Measurements from ENCODE around the gene EHD1.

The EHD1 gene

DNA sequence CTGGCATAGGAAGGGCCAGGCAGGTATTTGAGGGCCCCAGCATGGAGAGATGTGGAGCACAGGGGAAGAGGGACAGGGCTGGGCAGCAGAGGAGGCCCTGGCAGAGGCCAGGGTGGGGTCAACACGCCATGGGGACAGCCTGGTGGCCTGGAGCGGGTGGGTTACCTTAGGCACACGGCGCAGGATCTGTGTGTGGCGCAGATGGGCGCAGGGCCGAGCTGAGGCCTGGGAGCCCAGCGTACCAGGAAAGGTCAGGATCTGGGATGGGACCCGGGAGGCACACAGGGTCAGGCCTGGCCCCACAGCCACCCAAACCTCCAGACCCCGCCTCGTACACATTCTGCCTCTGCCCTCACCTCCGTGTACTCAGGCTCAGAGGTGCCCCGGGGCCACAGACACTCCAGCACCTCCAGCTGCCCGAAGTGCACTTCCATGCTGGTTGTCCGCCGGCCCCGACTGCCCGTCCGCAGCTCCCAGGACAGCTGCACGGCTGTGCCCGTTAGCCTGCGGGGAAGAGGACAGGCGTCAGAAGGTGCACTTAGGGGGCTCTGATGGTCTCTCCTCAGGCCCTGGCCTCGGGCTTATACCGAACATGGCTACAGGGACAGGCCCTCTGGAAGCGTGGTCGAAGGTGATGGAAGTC is 32.2 kb upstream of the EHD1 start:
- DNase-seq (ENCODE audit: low read depth), result no peak
- H3K4me3 ChIP-seq (ENCODE audit: low read depth, low read length), result no peak overlapping the region
- TF ChIP-seq, protein P1, sequence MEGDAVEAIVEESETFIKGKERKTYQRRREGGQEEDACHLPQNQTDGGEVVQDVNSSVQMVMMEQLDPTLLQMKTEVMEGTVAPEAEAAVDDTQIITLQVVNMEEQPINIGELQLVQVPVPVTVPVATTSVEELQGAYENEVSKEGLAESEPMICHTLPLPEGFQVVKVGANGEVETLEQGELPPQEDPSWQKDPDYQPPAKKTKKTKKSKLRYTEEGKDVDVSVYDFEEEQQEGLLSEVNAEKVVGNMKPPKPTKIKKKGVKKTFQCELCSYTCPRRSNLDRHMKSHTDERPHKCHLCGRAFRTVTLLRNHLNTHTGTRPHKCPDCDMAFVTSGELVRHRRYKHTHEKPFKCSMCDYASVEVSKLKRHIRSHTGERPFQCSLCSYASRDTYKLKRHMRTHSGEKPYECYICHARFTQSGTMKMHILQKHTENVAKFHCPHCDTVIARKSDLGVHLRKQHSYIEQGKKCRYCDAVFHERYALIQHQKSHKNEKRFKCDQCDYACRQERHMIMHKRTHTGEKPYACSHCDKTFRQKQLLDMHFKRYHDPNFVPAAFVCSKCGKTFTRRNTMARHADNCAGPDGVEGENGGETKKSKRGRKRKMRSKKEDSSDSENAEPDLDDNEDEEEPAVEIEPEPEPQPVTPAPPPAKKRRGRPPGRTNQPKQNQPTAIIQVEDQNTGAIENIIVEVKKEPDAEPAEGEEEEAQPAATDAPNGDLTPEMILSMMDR (IDR thresholded peaks at IDR 0.05; ENCODE audit: control insufficient read depth, extremely low read depth, insufficient read depth), result no peak

DNA sequence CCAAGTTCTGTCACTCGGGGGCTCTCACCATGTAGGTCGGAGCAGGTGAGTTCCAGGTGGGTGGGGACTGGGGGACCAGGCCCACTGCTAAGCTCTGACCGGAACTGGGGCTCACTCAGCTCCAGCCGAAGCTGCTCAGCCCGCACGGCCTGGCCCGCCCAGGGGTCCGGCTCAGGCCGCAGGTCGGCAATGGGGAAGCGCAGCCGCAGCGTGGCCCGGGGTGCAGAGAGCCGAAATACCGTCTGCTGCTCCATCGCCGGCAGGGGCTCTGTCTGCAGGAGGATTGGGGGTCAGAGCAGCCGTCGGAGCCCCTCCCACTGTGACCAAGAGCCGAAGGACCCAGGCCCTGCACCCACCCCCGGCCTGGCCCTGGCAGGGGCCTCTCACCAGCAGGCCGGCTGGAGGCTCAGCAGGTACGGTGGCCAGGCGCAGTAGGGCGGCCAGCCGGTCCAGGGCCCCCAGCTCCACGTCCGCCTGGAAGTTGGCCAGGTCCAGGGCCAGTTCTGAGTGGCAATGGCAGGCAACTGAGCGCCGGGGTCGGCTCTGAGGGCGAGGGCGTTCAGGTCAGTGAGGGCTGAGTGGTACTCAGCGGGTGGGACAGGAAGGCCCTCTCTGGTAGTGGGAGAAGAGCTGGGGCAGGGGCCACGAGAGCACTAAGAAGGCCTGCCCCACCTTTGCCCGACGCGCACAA is 31.4 kb upstream of the EHD1 start:
- TF ChIP-seq, protein P1 (IDR thresholded peaks at IDR 0.05; ENCODE audit: control insufficient read depth, extremely low read depth, insufficient read depth), result no peak
- no peak for DNase-seq (ENCODE audit: low read depth)
- H3K4me3 ChIP-seq (ENCODE audit: low read depth, low read length), result no peak overlapping the region

- TF ChIP-seq, protein P1 (IDR thresholded peaks at IDR 0.05; ENCODE audit: control insufficient read depth, extremely low read depth, insufficient read depth), result no peak
- DNase-seq (ENCODE audit: low read depth), result no peak
- H3K4me3 ChIP-seq (ENCODE audit: low read depth, low read length), result no peak overlapping the region
Measured at GRCh38 chr11:64908766-64909165, 30.3 kb upstream of the EHD1 start.

- H3K4me3 ChIP-seq (ENCODE audit: low read depth, low read length), result no peak overlapping the region
- TF ChIP-seq, protein P1 (IDR thresholded peaks at IDR 0.05; ENCODE audit: control insufficient read depth, extremely low read depth, insufficient read depth), result no peak
- DNase-seq (ENCODE audit: low read depth), result no peak
Measured at GRCh38 chr11:64906314-64906635, 27.9 kb upstream of the EHD1 start.

DNA sequence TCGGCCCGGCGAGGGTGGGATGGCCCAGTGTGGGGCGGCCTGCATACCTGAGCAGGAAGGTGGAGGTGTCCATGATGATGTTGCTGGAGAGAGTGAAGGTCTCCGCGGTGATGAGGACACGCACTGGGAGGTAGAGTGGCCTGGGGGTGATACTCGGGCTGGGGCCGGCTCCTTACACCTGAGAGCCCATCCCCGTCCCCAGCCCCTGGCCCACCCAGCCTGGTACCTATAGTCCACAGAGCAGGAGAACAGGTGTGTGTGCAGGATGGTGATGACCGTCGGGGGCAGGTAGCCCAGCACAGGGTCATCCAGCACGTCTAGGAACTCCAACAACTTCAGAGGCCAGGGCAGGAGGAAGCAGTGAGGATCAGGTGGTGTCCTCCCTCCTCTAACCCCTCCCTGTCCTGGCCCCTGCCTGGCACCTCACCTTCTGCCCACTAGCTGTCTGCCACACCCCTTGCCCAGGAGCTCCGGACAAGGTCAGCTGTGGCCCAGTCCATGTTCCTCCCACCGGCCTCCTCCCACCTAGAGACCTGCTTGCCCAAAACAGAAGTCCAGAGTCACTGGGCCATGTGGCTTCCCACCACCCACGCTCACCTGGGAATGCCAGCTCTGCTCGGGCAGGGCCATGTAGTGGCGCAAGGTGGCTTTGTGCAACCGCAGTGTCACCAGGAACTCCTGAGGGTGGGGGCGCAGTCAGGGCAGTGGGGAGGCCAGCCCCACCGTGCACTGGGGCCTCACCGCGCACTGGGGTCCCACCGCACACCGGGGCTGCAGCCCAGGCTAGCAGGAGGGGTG is 27.3 kb upstream of the EHD1 start:
- DNase-seq (ENCODE audit: low read depth), result no peak
- no peak overlapping the region for H3K4me3 ChIP-seq (ENCODE audit: low read depth, low read length)
- TF ChIP-seq, protein P1 (IDR thresholded peaks at IDR 0.05; ENCODE audit: control insufficient read depth, extremely low read depth, insufficient read depth), result no peak

DNA sequence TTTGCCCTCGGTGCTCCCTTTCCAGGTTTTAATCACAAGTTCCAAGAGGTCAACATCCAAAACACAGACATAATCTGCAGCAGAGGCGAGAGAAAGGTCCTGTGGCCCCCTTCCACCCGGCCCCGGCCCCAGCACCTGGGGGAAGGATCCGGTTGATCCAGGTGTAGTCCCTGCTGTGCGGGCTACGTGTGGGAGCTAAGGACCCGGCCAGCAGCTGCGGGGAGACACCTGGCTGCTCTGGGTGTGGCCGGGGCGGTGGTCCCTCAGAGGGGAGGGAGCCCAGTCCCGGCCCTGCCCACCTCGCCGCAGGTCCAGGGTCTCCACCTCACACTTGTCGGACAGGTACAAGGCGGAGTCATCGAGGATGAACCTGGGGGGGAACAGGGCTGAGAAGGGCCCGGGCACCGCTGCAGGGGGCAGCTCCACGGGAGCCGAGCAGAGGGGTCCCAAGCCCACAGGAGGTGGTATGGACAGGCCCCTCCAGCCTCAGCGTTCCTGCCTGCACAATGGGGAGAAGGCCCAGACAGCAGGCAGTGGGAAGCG is 24.9 kb upstream of the EHD1 start:
- H3K4me3 ChIP-seq (ENCODE audit: low read depth, low read length), result no peak overlapping the region
- DNase-seq (ENCODE audit: low read depth), result no peak
- TF ChIP-seq, protein P1 (IDR thresholded peaks at IDR 0.05; ENCODE audit: control insufficient read depth, extremely low read depth, insufficient read depth), result no peak

Data from LNCaP clone FGC (cell line).